ENCODE measurements around the gene HECTD4. TPM values are rescaled to one million over a fixed set of nuclear protein-coding genes. Genes with fewer than 3 reads are reported as not detected.

The HECTD4 gene
- total RNA-seq, 1 experiment from 2014 or later = 32.5 TPM

DNA sequence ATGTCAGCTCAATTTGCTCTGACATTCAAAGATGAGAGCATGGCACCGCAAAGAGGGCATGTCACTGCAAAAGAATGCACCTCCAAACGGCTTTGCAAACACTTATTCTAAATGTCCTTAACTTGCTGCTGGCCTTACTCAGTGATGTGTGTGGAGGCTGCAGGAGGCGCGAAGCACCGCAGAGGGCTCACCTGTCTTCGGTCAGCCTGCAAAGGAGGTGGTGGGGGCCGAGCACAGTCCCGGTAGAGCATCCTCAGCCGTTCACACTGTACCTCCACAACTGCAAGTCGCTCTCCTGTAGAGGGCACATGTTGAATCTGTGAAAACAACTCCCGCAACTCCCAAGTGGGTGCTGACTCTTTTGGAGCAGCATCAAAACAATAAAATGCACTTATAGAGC is 163.0 kb downstream of the HECTD4 start:
- Histone ChIP-seq H3K4me2 (ENCODE audit: low read depth, low read length, poor library complexity, severe bottlenecking) (no peak overlapping the region), H3K36me3 (ENCODE audit: insufficient read depth, low read length) (peaks cover 9% of the 10 kb centered on the region; the same call in 1 of the 2 replicates), H3K27ac (ENCODE audit: low read length) (no peak overlapping the region), H3K27me3 (ENCODE audit: low read length) (no peaks in the 10 kb centered on the region), H3K4me1 (ENCODE audit: low read length) (peaks cover 5% of the 10 kb centered on the region; the same call in 1 of the 2 replicates), H3K4me3 (ENCODE audit: low read length) (no peak overlapping the region), H4K20me1 (ENCODE audit: insufficient read depth, low read depth, low read length) (no peaks in the 10 kb centered on the region), H2AFZ (ENCODE audit: low read length) (no peak overlapping the region), H3K79me2 (ENCODE audit: low read length) (no peaks in the 10 kb centered on the region), H3K9ac (ENCODE audit: low read length) (no peak overlapping the region), H3K9me2 (replicated peaks; ENCODE audit: insufficient read depth, low read length) (no peaks in the 10 kb centered on the region), H3K9me3 (ENCODE audit: low read length) (no peaks in the 10 kb centered on the region)
- no peak for DNase-seq

GRCh38 chr12:112218150-112218549 is 164.1 kb downstream of the HECTD4 start:
- no peak overlapping the region for H2AFZ ChIP-seq (ENCODE audit: low read length)
- no peaks in the 10 kb centered on the region for H3K9me3 ChIP-seq (ENCODE audit: low read length)
- no peak overlapping the region for H3K9ac ChIP-seq (ENCODE audit: low read length)
- no peak for DNase-seq
- H4K20me1 ChIP-seq (ENCODE audit: insufficient read depth, low read depth, low read length) = no peaks in the 10 kb centered on the region
- no peak overlapping the region for H3K27ac ChIP-seq (ENCODE audit: low read length)
- H3K36me3 ChIP-seq (ENCODE audit: insufficient read depth, low read length) = peaks cover 11% of the 10 kb centered on the region; the same call in 1 of the 2 replicates
- no peak overlapping the region for H3K4me3 ChIP-seq (ENCODE audit: low read length)
- H3K9me2 ChIP-seq (replicated peaks; ENCODE audit: insufficient read depth, low read length) = no peaks in the 10 kb centered on the region
- no peaks in the 10 kb centered on the region for H3K79me2 ChIP-seq (ENCODE audit: low read length)
- H3K4me1 ChIP-seq (ENCODE audit: low read length) = peaks cover 5% of the 10 kb centered on the region; the same call in 1 of the 2 replicates
- no peaks in the 10 kb centered on the region for H3K27me3 ChIP-seq (ENCODE audit: low read length)
- H3K4me2 ChIP-seq (ENCODE audit: low read depth, low read length, poor library complexity, severe bottlenecking) = no peak overlapping the region

DNA sequence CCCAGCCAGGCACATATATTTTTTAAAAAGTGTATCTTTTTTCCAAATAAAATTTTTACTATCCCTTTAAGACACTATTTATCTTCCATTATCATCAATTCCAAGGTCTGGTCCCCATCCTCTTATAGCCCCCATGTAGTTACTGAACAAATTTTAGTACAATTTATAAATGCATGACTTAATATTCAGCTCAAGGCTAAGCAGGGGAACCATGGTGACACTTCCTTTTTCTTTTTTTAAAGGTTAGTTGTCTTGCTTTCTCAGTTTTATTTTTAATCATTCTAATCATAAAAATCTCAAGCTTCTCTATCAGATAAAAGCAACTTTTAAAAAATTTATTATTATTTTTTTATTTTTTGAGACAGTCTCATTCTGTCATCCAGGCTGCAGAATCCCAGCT is 164.6 kb downstream of the HECTD4 start:
- Histone ChIP-seq H2AFZ (ENCODE audit: low read length) (no peak overlapping the region), H3K27ac (ENCODE audit: low read length) (no peak overlapping the region), H4K20me1 (ENCODE audit: insufficient read depth, low read depth, low read length) (no peaks in the 10 kb centered on the region), H3K9me2 (replicated peaks; ENCODE audit: insufficient read depth, low read length) (no peaks in the 10 kb centered on the region), H3K27me3 (ENCODE audit: low read length) (no peaks in the 10 kb centered on the region), H3K9ac (ENCODE audit: low read length) (no peak overlapping the region), H3K4me3 (ENCODE audit: low read length) (no peak overlapping the region), H3K4me1 (ENCODE audit: low read length) (peaks cover 5% of the 10 kb centered on the region; the same call in 1 of the 2 replicates), H3K36me3 (ENCODE audit: insufficient read depth, low read length) (peaks cover 11% of the 10 kb centered on the region; the same call in 1 of the 2 replicates), H3K9me3 (ENCODE audit: low read length) (no peaks in the 10 kb centered on the region), H3K4me2 (ENCODE audit: low read depth, low read length, poor library complexity, severe bottlenecking) (no peak overlapping the region), H3K79me2 (ENCODE audit: low read length) (no peaks in the 10 kb centered on the region)
- no peak for DNase-seq

DNA sequence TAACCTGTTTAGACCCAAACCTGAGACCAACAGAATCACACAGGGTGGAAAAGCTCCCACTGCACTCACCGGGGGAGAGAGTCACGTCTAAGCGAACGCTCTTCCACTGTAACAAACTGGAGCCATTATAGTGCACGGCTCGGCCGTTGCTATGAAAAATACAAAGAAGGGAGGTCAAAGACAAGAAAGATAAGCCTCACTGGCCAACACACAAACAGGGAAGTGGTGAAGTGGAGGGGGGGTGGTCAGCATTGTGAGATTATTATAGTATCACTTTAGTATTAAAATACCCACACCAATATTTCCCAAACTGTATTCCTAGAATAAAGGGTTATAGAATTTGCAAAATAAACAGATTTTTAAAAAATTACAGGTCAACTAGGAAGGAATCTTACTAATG is 166.0 kb downstream of the HECTD4 start:
- no peak overlapping the region for H3K4me2 ChIP-seq (ENCODE audit: low read depth, low read length, poor library complexity, severe bottlenecking)
- no peaks in the 10 kb centered on the region for H3K79me2 ChIP-seq (ENCODE audit: low read length)
- H3K9ac ChIP-seq (ENCODE audit: low read length) = no peak overlapping the region
- H4K20me1 ChIP-seq (ENCODE audit: insufficient read depth, low read depth, low read length) = no peaks in the 10 kb centered on the region
- H3K4me1 ChIP-seq (ENCODE audit: low read length) = peaks cover 5% of the 10 kb centered on the region; the same call in 1 of the 2 replicates
- H2AFZ ChIP-seq (ENCODE audit: low read length) = no peak overlapping the region
- H3K27me3 ChIP-seq (ENCODE audit: low read length) = no peaks in the 10 kb centered on the region
- H3K9me3 ChIP-seq (ENCODE audit: low read length) = no peaks in the 10 kb centered on the region
- no peaks in the 10 kb centered on the region for H3K9me2 ChIP-seq (replicated peaks; ENCODE audit: insufficient read depth, low read length)
- H3K27ac ChIP-seq (ENCODE audit: low read length) = no peak overlapping the region
- H3K4me3 ChIP-seq (ENCODE audit: low read length) = no peak overlapping the region
- peaks cover 22% of the 10 kb centered on the region; the same call in 1 of the 2 replicates for H3K36me3 ChIP-seq (ENCODE audit: insufficient read depth, low read length)
- DNase-seq = no peak

GRCh38 chr12:112214064-112214463 is 168.2 kb downstream of the HECTD4 start:
- no peaks in the 10 kb centered on the region for H3K9me2 ChIP-seq (replicated peaks; ENCODE audit: insufficient read depth, low read length)
- H4K20me1 ChIP-seq (ENCODE audit: insufficient read depth, low read depth, low read length) = no peaks in the 10 kb centered on the region
- no peak for DNase-seq
- no peaks in the 10 kb centered on the region for H3K79me2 ChIP-seq (ENCODE audit: low read length)
- H3K27me3 ChIP-seq (ENCODE audit: low read length) = no peaks in the 10 kb centered on the region
- no peaks in the 10 kb centered on the region for H3K9me3 ChIP-seq (ENCODE audit: low read length)
- H3K4me2 ChIP-seq (ENCODE audit: low read depth, low read length, poor library complexity, severe bottlenecking) = no peak overlapping the region
- peaks cover 23% of the 10 kb centered on the region; the same call in 1 of the 2 replicates for H3K36me3 ChIP-seq (ENCODE audit: insufficient read depth, low read length)
- H2AFZ ChIP-seq (ENCODE audit: low read length) = no peak overlapping the region
- no peak overlapping the region for H3K9ac ChIP-seq (ENCODE audit: low read length)
- no peak overlapping the region for H3K27ac ChIP-seq (ENCODE audit: low read length)
- no peak overlapping the region for H3K4me3 ChIP-seq (ENCODE audit: low read length)
- peaks cover 5% of the 10 kb centered on the region; the same call in 1 of the 2 replicates for H3K4me1 ChIP-seq (ENCODE audit: low read length)

- no peak overlapping the region for H2AFZ ChIP-seq (ENCODE audit: low read length)
- no peaks in the 10 kb centered on the region for H3K4me1 ChIP-seq (ENCODE audit: low read length)
- H3K4me3 ChIP-seq (ENCODE audit: low read length) = no peak overlapping the region
- no peaks in the 10 kb centered on the region for H3K27me3 ChIP-seq (ENCODE audit: low read length)
- no peaks in the 10 kb centered on the region for H3K9me2 ChIP-seq (replicated peaks; ENCODE audit: insufficient read depth, low read length)
- no peaks in the 10 kb centered on the region for H3K79me2 ChIP-seq (ENCODE audit: low read length)
- H3K9ac ChIP-seq (ENCODE audit: low read length) = no peak overlapping the region
- H3K27ac ChIP-seq (ENCODE audit: low read length) = no peak overlapping the region
- no peak for DNase-seq
- no peak overlapping the region for H3K4me2 ChIP-seq (ENCODE audit: low read depth, low read length, poor library complexity, severe bottlenecking)
- H3K9me3 ChIP-seq (ENCODE audit: low read length) = no peaks in the 10 kb centered on the region
- peaks cover 13% of the 10 kb centered on the region; the same call in 1 of the 2 replicates for H3K36me3 ChIP-seq (ENCODE audit: insufficient read depth, low read length)
- no peaks in the 10 kb centered on the region for H4K20me1 ChIP-seq (ENCODE audit: insufficient read depth, low read depth, low read length)
Measured at GRCh38 chr12:112208301-112208910, 173.8 kb downstream of the HECTD4 start.

- H3K4me1 ChIP-seq (ENCODE audit: low read length) = no peaks in the 10 kb centered on the region
- H3K36me3 ChIP-seq (ENCODE audit: insufficient read depth, low read length) = peaks cover 18% of the 10 kb centered on the region; the same call in 1 of the 2 replicates
- no peak overlapping the region for H3K4me2 ChIP-seq (ENCODE audit: low read depth, low read length, poor library complexity, severe bottlenecking)
- H2AFZ ChIP-seq (ENCODE audit: low read length) = no peak overlapping the region
- H3K9ac ChIP-seq (ENCODE audit: low read length) = no peak overlapping the region
- H3K9me2 ChIP-seq (replicated peaks; ENCODE audit: insufficient read depth, low read length) = no peaks in the 10 kb centered on the region
- no peaks in the 10 kb centered on the region for H3K9me3 ChIP-seq (ENCODE audit: low read length)
- H4K20me1 ChIP-seq (ENCODE audit: insufficient read depth, low read depth, low read length) = no peaks in the 10 kb centered on the region
- H3K4me3 ChIP-seq (ENCODE audit: low read length) = no peak overlapping the region
- no peak overlapping the region for H3K27ac ChIP-seq (ENCODE audit: low read length)
- no peaks in the 10 kb centered on the region for H3K79me2 ChIP-seq (ENCODE audit: low read length)
- H3K27me3 ChIP-seq (ENCODE audit: low read length) = no peaks in the 10 kb centered on the region
- no peak for DNase-seq
Measured at GRCh38 chr12:112207397-112207924, 174.8 kb downstream of the HECTD4 start.

DNA sequence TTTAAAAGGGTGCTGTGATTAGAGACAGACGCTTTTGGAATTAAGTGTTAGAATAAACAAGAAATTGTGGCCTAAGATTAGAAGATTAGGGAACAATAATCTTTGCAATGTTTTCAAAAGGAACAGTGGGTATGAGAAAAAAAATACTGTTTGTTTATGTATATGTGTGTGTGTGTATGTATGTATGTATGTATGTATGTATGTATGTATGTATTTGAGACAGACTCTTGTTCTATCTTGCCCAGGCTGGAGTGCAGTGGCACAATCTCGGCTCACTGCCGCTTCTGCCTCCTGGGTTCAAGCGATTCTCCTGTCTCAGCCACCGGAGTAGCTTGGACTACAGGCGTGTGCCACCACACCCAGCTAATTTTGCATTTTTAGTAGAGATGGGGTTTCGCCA is 175.3 kb downstream of the HECTD4 start:
- H3K27me3 ChIP-seq (ENCODE audit: low read length) = no peaks in the 10 kb centered on the region
- H3K36me3 ChIP-seq (ENCODE audit: insufficient read depth, low read length) = peaks cover 12% of the 10 kb centered on the region; the same call in 1 of the 2 replicates
- no peak for DNase-seq
- no peak overlapping the region for H3K27ac ChIP-seq (ENCODE audit: low read length)
- H3K9ac ChIP-seq (ENCODE audit: low read length) = no peak overlapping the region
- no peaks in the 10 kb centered on the region for H3K79me2 ChIP-seq (ENCODE audit: low read length)
- H4K20me1 ChIP-seq (ENCODE audit: insufficient read depth, low read depth, low read length) = no peaks in the 10 kb centered on the region
- no peaks in the 10 kb centered on the region for H3K9me2 ChIP-seq (replicated peaks; ENCODE audit: insufficient read depth, low read length)
- no peak overlapping the region for H3K4me2 ChIP-seq (ENCODE audit: low read depth, low read length, poor library complexity, severe bottlenecking)
- no peak overlapping the region for H3K4me3 ChIP-seq (ENCODE audit: low read length)
- H3K4me1 ChIP-seq (ENCODE audit: low read length) = no peaks in the 10 kb centered on the region
- no peak overlapping the region for H2AFZ ChIP-seq (ENCODE audit: low read length)
- no peaks in the 10 kb centered on the region for H3K9me3 ChIP-seq (ENCODE audit: low read length)
